Common myeloid progenitor, CD34-positive (primary cell): ENCODE results near the gene NELFA.
"Not testable (repeated sequence)": the region's sequence is repeated elsewhere in the genome, so short reads cannot be mapped to it uniquely, and the experiment has no call there.

ENCODE experiments used
- CTCF ChIA-PET: fragments of 350-600 bp; sonication (Branson Sonifier 250); formaldehyde crosslinking; loops from one replicate; lab custom pipeline; 2021; ENCODE audit warnings: antibody characterized with exemption; lab: Charles Lee
- POLR2A ChIA-PET: fragments of 350-600 bp; sonication (Branson Sonifier 250); formaldehyde crosslinking; loops from one replicate; lab custom pipeline; 2021; ENCODE audit warnings: antibody characterized with exemption; lab: Charles Lee
- DNase-seq, 3 donors: peaks; one replicate each; pipeline versions ENCODE4 v3.0.0 to v3.0.0-alpha.2; 2013
- H3K27ac ChIP-seq, 2 experiments: 1 replicate in 1 of 2; 2 replicates in 1 of 2; pipeline ENCODE4 v1.7.0; 2013; ENCODE audit warnings: inconsistent platforms in 2 of 2, low read length in 2 of 2, mild to moderate bottlenecking in 2 of 2, low read depth in 1 of 2, moderate library complexity in 1 of 2; ENCODE audit not compliant: severe bottlenecking in 2 of 2, insufficient read depth in 1 of 2, poor library complexity in 1 of 2
- H3K27me3 ChIP-seq, 5 experiments: replicated peaks in 2 of 5; 1 replicate in 3 of 5; 2 replicates in 2 of 5; pipeline versions ENCODE4 v1.6.1 to v1.7.0; 2013; ENCODE audit warnings: low read length in 4 of 5, mild to moderate bottlenecking in 2 of 5, moderate library complexity in 2 of 5, inconsistent platforms in 1 of 5; ENCODE audit not compliant: insufficient read depth in 5 of 5, control insufficient read depth in 4 of 5
- H3K36me3 ChIP-seq, 4 experiments: 1 replicate in 2 of 4; 2 replicates in 2 of 4; pipeline versions ENCODE4 v1.6.1 to v1.7.0; 2013; ENCODE audit warnings: low read length in 3 of 4, control low read depth in 1 of 4, mild to moderate bottlenecking in 1 of 4; ENCODE audit not compliant: control insufficient read depth in 4 of 4, insufficient read depth in 4 of 4
- H3K4me1 ChIP-seq, 4 experiments: 1 replicate in 3 of 4; 2 replicates in 1 of 4; pipeline versions ENCODE4 v1.6.1 to v1.7.1; 2013; ENCODE audit warnings: low read length in 3 of 4, mild to moderate bottlenecking in 3 of 4, control low read depth in 1 of 4, inconsistent platforms in 1 of 4, moderate library complexity in 1 of 4; ENCODE audit not compliant: control insufficient read depth in 4 of 4, insufficient read depth in 4 of 4; ENCODE audit errors: control extremely low read depth in 1 of 4
- H3K4me3 ChIP-seq, 7 experiments: 1 replicate in 4 of 7; 2 replicates in 3 of 7; pipeline versions ENCODE4 v1.5.1 to v1.7.0; 2013; ENCODE audit warnings: mild to moderate bottlenecking in 7 of 7, low read length in 6 of 7, moderate library complexity in 6 of 7, inconsistent platforms in 2 of 7, low read depth in 2 of 7, control low read depth in 1 of 7; ENCODE audit not compliant: insufficient read depth in 4 of 7, control insufficient read depth in 1 of 7; ENCODE audit errors: extremely low read depth in 1 of 7
- H3K9me3 ChIP-seq, 5 experiments: 1 replicate in 4 of 5; 2 replicates in 1 of 5; pipeline versions ENCODE4 v1.6.1 to v1.7.1; 2013; ENCODE audit warnings: low read length in 4 of 5, mild to moderate bottlenecking in 2 of 5, inconsistent platforms in 1 of 5, low read depth in 1 of 5, moderate library complexity in 1 of 5; ENCODE audit not compliant: control insufficient read depth in 4 of 5, insufficient read depth in 2 of 5; ENCODE audit errors: control extremely low read depth in 1 of 5
- WGBS: methylation state at CpG from one replicate; pipeline ENCODE4 v1.1.5; 2013; ENCODE audit not compliant: insufficient coverage; 5-methylcytosine and 5-hydroxymethylcytosine counted together

The NELFA gene

GRCh38 chr4:1997712-1998111 is 11.1 kb downstream of the NELFA start:
- ChIA-PET CTCF (no interaction called here), POLR2A (no interaction called here)
- WGBS = 100% methylated on average over 1 of the region's 4 CpGs
- no peak overlapping the region for H3K4me3 ChIP-seq
- H3K27me3 ChIP-seq = no peaks in the 10 kb centered on the region
- peaks cover 3 to 40% (median 18%) of the 10 kb centered on the region in 5 experiments for H3K9me3 ChIP-seq
- no peak for DNase-seq
- no peak overlapping the region for H3K27ac ChIP-seq
- H3K36me3 ChIP-seq = peaks cover 7 to 47% (median 11%) of the 10 kb centered on the region in 4 experiments
- no peaks in the 10 kb centered on the region for H3K4me1 ChIP-seq

GRCh38 chr4:1996866-1997611 is 11.7 kb downstream of the NELFA start:
- no peak overlapping the region for H3K27ac ChIP-seq
- peaks cover 7 to 49% (median 13%) of the 10 kb centered on the region in 4 experiments for H3K36me3 ChIP-seq
- CTCF ChIA-PET = no interaction called here
- peaks cover 3 to 40% (median 18%) of the 10 kb centered on the region in 5 experiments for H3K9me3 ChIP-seq
- peak in 2 of 3 donors; percentile 19 to 31 for DNase-seq
- H3K4me1 ChIP-seq = no peaks in the 10 kb centered on the region
- no CpG with 5 or more reads among the region's 3 CpGs for WGBS
- H3K27me3 ChIP-seq = no peaks in the 10 kb centered on the region
- POLR2A ChIA-PET = interaction anchor here (0.6 kb wide), 1 partner anchor 48 kb away, joined by 7 read pairs; no protein-coding TSS in a partner anchor
- H3K4me3 ChIP-seq = no peak overlapping the region

- WGBS = no CpG with 5 or more reads among the region's 1 CpG
- peaks cover 6 to 56% (median 29%) of the 10 kb centered on the region in 4 experiments for H3K36me3 ChIP-seq
- CTCF ChIA-PET = no interaction called here
Observed at GRCh38 chr4:1994938-1995337, 13.8 kb downstream of the NELFA start.

GRCh38 chr4:1993718-1994516 is 14.9 kb downstream of the NELFA start:
- peaks cover 7 to 58% (median 34%) of the 10 kb centered on the region in 4 experiments for H3K36me3 ChIP-seq
- H3K27me3 ChIP-seq, H3K4me1 ChIP-seq, DNase-seq, CTCF ChIA-PET, H3K4me3 ChIP-seq, H3K27ac ChIP-seq, POLR2A ChIA-PET: not testable (repeated sequence)
- 97% methylated on average over 18 of the region's 20 CpGs for WGBS
- peaks cover 3 to 28% (median 16%) of the 10 kb centered on the region in 5 experiments for H3K9me3 ChIP-seq

More at GRCh38 chr4:1994938-1995337, 13.8 kb downstream of the NELFA start:
- Histone ChIP-seq H3K4me3 (no peak overlapping the region), H3K4me1 (no peaks in the 10 kb centered on the region), H3K9me3 (peaks cover 3 to 38% (median 16%) of the 10 kb centered on the region in 5 experiments), H3K27me3 (no peaks in the 10 kb centered on the region), H3K27ac (no peak overlapping the region)
- no peak for DNase-seq
- POLR2A ChIA-PET = no interaction called here

GRCh38 chr4:1993169-1993516 is 15.6 kb downstream of the NELFA start:
- no peaks in the 10 kb centered on the region for H3K27me3 ChIP-seq
- H3K4me3 ChIP-seq = no peak overlapping the region
- no peak for DNase-seq
- WGBS = 95% methylated on average over 17 of the region's 19 CpGs
- ChIA-PET POLR2A (no interaction called here), CTCF (no interaction called here)
- peaks cover 7 to 58% (median 34%) of the 10 kb centered on the region in 4 experiments for H3K36me3 ChIP-seq
- no peak overlapping the region for H3K27ac ChIP-seq
- no peaks in the 10 kb centered on the region for H3K4me1 ChIP-seq
- peaks cover 3 to 23% (median 11%) of the 10 kb centered on the region in 5 experiments for H3K9me3 ChIP-seq

GRCh38 chr4:1992468-1993168 is 16.2 kb downstream of the NELFA start:
- Histone ChIP-seq H3K27me3 (no peaks in the 10 kb centered on the region), H3K4me1 (no peaks in the 10 kb centered on the region), H3K4me3 (no peak overlapping the region), H3K27ac (no peak overlapping the region), H3K36me3 (peaks cover 7 to 58% (median 34%) of the 10 kb centered on the region in 4 experiments), H3K9me3 (peaks cover 1 to 18% (median 6%) of the 10 kb centered on the region in 5 experiments)
- ChIA-PET CTCF (no interaction called here), POLR2A (no interaction called here)
- 97% methylated on average over 45 of the region's 45 CpGs for WGBS
- DNase-seq = no peak
